Neural progenitor cell (in vitro differentiated cells): Measurements from ENCODE around the gene RALBP1. TPM values are rescaled to one million over a fixed set of nuclear protein-coding genes. Genes with fewer than 3 reads are reported as not detected.
"Not testable (repeated sequence)": the region's sequence is repeated elsewhere in the genome, so short reads cannot be mapped to it uniquely, and the experiment has no call there.

Experiments used
- DNase-seq: peaks from one replicate; pipeline ENCODE4 v3.0.0-alpha.2; 2016; ENCODE audit warnings: low spot score
- H2AFZ ChIP-seq: fragments of 200-600 bp; sonication (generic); replicated peaks from 2 replicates; pipeline ENCODE4 v1.6.1; 2016; ENCODE audit warnings: antibody characterized with exemption
- H3F3A ChIP-seq: fragments of 200-600 bp; sonication (generic); 2 replicates; pipeline ENCODE4 v1.6.1; 2016; ENCODE audit warnings: antibody characterized with exemption, low read depth
- H3K27ac ChIP-seq: fragments of 200-600 bp; sonication (generic); 2 replicates; pipeline ENCODE4 v1.5.1; 2016; ENCODE audit warnings: mild to moderate bottlenecking
- H3K27me3 ChIP-seq: fragments of 200-600 bp; sonication (generic); 2 replicates; pipeline ENCODE4 v1.6.1; 2016; ENCODE audit warnings: mild to moderate bottlenecking, moderate library complexity
- H3K36me3 ChIP-seq: fragments of 200-600 bp; sonication (generic); 2 replicates; pipeline ENCODE4 v1.5.1; 2016
- H3K4me1 ChIP-seq: fragments of 200-600 bp; sonication (generic); 2 replicates; pipeline ENCODE4 v1.6.1; 2016; ENCODE audit warnings: mixed run types
- H3K4me2 ChIP-seq: fragments of 200-600 bp; sonication (generic); 2 replicates; pipeline ENCODE4 v1.6.1; 2016
- H3K4me3 ChIP-seq: fragments of 200-600 bp; sonication (generic); 2 replicates; pipeline ENCODE4 v1.5.1; 2016
- H3K79me2 ChIP-seq: fragments of 200-600 bp; sonication (generic); 2 replicates; pipeline ENCODE4 v1.6.1; 2016; ENCODE audit warnings: low read depth
- H3K9ac ChIP-seq: fragments of 200-600 bp; sonication (generic); 2 replicates; pipeline ENCODE4 v1.6.1; 2016
- H3K9me3 ChIP-seq: fragments of 200-600 bp; sonication (generic); 2 replicates; pipeline ENCODE4 v1.5.1; 2016; ENCODE audit warnings: low read depth
- H4K20me1 ChIP-seq: fragments of 200-600 bp; sonication (generic); 2 replicates; pipeline ENCODE4 v1.6.1; 2016; ENCODE audit warnings: low read depth
- H3K27ac Mint-ChIP-seq: 3 replicates; pipeline ENCODE4 v1.8.0; 2021; ENCODE audit warnings: mixed read lengths
- H3K27me3 Mint-ChIP-seq: 2 replicates; pipeline ENCODE4 v1.8.0; 2022; ENCODE audit warnings: low read depth, mild to moderate bottlenecking, inconsistent platforms, moderate library complexity, mixed read lengths; ENCODE audit not compliant: insufficient read depth
- H3K36me3 Mint-ChIP-seq: 3 replicates; pipeline ENCODE4 v1.8.0; 2021; ENCODE audit warnings: mixed read lengths
- H3K4me1 Mint-ChIP-seq: 3 replicates; pipeline ENCODE4 v1.8.0; 2021; ENCODE audit warnings: mixed read lengths
- H3K4me3 Mint-ChIP-seq: 3 replicates; pipeline ENCODE4 v1.8.0; 2021; ENCODE audit warnings: mild to moderate bottlenecking, moderate library complexity, mixed read lengths
- H3K9me3 Mint-ChIP-seq: 3 replicates; pipeline ENCODE4 v1.8.0; 2020; ENCODE audit warnings: mixed read lengths
- CTCF ChIP-seq: fragments of 200-600 bp; sonication (generic); IDR thresholded peaks from 2 replicates; pipeline ENCODE4 v1.5.1; 2017; ENCODE audit warnings: antibody characterized with exemption, mild to moderate bottlenecking
- EZH2 ChIP-seq: fragments of 200-600 bp; sonication (generic); IDR thresholded peaks from 2 replicates; pipeline ENCODE4 v1.6.1; 2017; ENCODE audit warnings: antibody characterized with exemption, mild to moderate bottlenecking, moderate library complexity
- EZH2phosphoT487 ChIP-seq: fragments of 200-600 bp; sonication (generic); IDR thresholded peaks from 2 replicates; pipeline ENCODE4 v1.6.1; 2017; ENCODE audit warnings: antibody characterized with exemption
- total RNA-seq: library from RNA; depleted of rRNA; stranded (reverse); fragments of >200 nt; gene quantifications from 2 replicates; pipeline ENCODE4 v1.2.3, GENCODE V29; 2015; ENCODE audit warnings: low replicate concordance

The RALBP1 gene
- total RNA-seq, 1 donor from 2014 or later = 61.5 TPM

GRCh38 chr18:9475643-9476591, 604 bp downstream of the RALBP1 start:
- DNase-seq = no peak
- TF ChIP-seq EZH2phosphoT487 (no peak), CTCF (no peak)

GRCh38 chr18:9476949-9477348, 1.6 kb downstream of the RALBP1 start:
- H3K4me3 ChIP-seq, H3K27ac ChIP-seq, H2AFZ ChIP-seq, H3K9ac ChIP-seq, H3K36me3 ChIP-seq, H4K20me1 ChIP-seq, DNase-seq, H3K27me3 ChIP-seq, H3K27ac Mint-ChIP-seq, H3K9me3 Mint-ChIP-seq, H3F3A ChIP-seq, H3K4me1 ChIP-seq, H3K9me3 ChIP-seq, H3K27me3 Mint-ChIP-seq: not testable (repeated sequence)
- peaks cover 64% of the 10 kb centered on the region for H3K79me2 ChIP-seq
- H3K4me1 Mint-ChIP-seq = peaks cover 14% of the 10 kb centered on the region
- H3K36me3 Mint-ChIP-seq = peaks cover 13% of the 10 kb centered on the region
- peak overlapping the region; percentile 94 for H3K4me2 ChIP-seq
- peak overlapping the region; percentile 50 for H3K4me3 Mint-ChIP-seq

More at GRCh38 chr18:9475643-9476591, 604 bp downstream of the RALBP1 start:
- Histone ChIP-seq H3K9ac (peak overlapping the region; percentile 90), H3K4me3 (peak overlapping the region; percentile 84), H3F3A (peaks cover 4% of the 10 kb centered on the region), H3K27ac (peak overlapping the region; percentile 87), H3K4me1 (peaks cover 9% of the 10 kb centered on the region), H3K79me2 (peaks cover 54% of the 10 kb centered on the region), H3K9me3 (no peaks in the 10 kb centered on the region), H4K20me1 (no peaks in the 10 kb centered on the region), H3K27me3 (no peaks in the 10 kb centered on the region), H3K36me3 (no peaks in the 10 kb centered on the region), H3K4me2 (peak overlapping the region; percentile 94), H2AFZ (peak overlapping the region; percentile 93)
- Mint-ChIP-seq H3K36me3 (peaks cover 8% of the 10 kb centered on the region), H3K27ac (no peak overlapping the region), H3K4me3 (peak overlapping the region; percentile 90), H3K9me3 (no peaks in the 10 kb centered on the region), H3K4me1 (peaks cover 14% of the 10 kb centered on the region), H3K27me3 (peaks cover 3% of the 10 kb centered on the region)

GRCh38 chr18:9477509-9477908, 2.2 kb downstream of the RALBP1 start:
- H3K79me2 ChIP-seq = peaks cover 70% of the 10 kb centered on the region
- DNase-seq = no peak
- H3K27ac ChIP-seq = no peak overlapping the region
- Mint-ChIP-seq H3K4me3 (no peak overlapping the region), H3K27ac (no peak overlapping the region), H3K9me3 (no peaks in the 10 kb centered on the region), H3K27me3 (peaks cover 3% of the 10 kb centered on the region), H3K4me1 (peaks cover 14% of the 10 kb centered on the region), H3K36me3 (peaks cover 14% of the 10 kb centered on the region)
- H3K9ac ChIP-seq = no peak overlapping the region
- H2AFZ ChIP-seq = no peak overlapping the region
- H3K4me1 ChIP-seq = peaks cover 9% of the 10 kb centered on the region
- no peak overlapping the region for H3K4me3 ChIP-seq
- H3K27me3 ChIP-seq = no peaks in the 10 kb centered on the region
- no peaks in the 10 kb centered on the region for H3K36me3 ChIP-seq
- H3K9me3 ChIP-seq = no peaks in the 10 kb centered on the region
- H3K4me2 ChIP-seq = no peak overlapping the region
- H3F3A ChIP-seq = peaks cover 4% of the 10 kb centered on the region
- H4K20me1 ChIP-seq = no peaks in the 10 kb centered on the region
- TF ChIP-seq CTCF = no peak
- no peak for TF ChIP-seq EZH2phosphoT487

GRCh38 chr18:9478545-9478944, 3.2 kb downstream of the RALBP1 start:
- Mint-ChIP-seq H3K27ac (no peak overlapping the region), H3K27me3 (peaks cover 5% of the 10 kb centered on the region), H3K4me3 (no peak overlapping the region), H3K4me1 (peaks cover 14% of the 10 kb centered on the region), H3K36me3 (peaks cover 19% of the 10 kb centered on the region), H3K9me3 (peaks cover 5% of the 10 kb centered on the region)
- Histone ChIP-seq H3K4me1 (peaks cover 9% of the 10 kb centered on the region), H3K9me3 (peaks cover 4% of the 10 kb centered on the region), H4K20me1 (no peaks in the 10 kb centered on the region), H3K79me2 (peaks cover 80% of the 10 kb centered on the region), H3K27me3 (no peaks in the 10 kb centered on the region), H3K36me3 (no peaks in the 10 kb centered on the region), H3K9ac (no peak overlapping the region), H2AFZ (no peak overlapping the region), H3K27ac (no peak overlapping the region), H3F3A (peaks cover 4% of the 10 kb centered on the region), H3K4me2 (no peak overlapping the region), H3K4me3 (no peak overlapping the region)
- no peak for TF ChIP-seq EZH2phosphoT487
- TF ChIP-seq EZH2 = no peak
- no peak for TF ChIP-seq CTCF
- DNase-seq = no peak
